CD8-positive, alpha-beta memory T cell (primary cell): ENCODE results near the gene CTNND2. TPM values are rescaled to one million over a fixed set of nuclear protein-coding genes. Genes with fewer than 3 reads are reported as not detected.

ENCODE experiments used
- CTCF ChIA-PET: fragments of 350-600 bp; sonication (Branson Sonifier 250); formaldehyde crosslinking; loops from one replicate; lab custom pipeline; 2021; ENCODE audit warnings: antibody characterized with exemption; lab: Charles Lee
- POLR2A ChIA-PET: fragments of 350-600 bp; sonication (Branson Sonifier 250); formaldehyde crosslinking; loops from one replicate; lab custom pipeline; 2021; ENCODE audit warnings: antibody characterized with exemption; lab: Charles Lee
- DNase-seq, 5 donors: peaks; one replicate each; pipeline versions ENCODE4 v3.0.0 to v3.0.0-alpha.2; 2020 to 2022; ENCODE audit warnings: mixed read lengths in 1 of 5
- H3K27ac ChIP-seq: one replicate; pipeline ENCODE4 v1.7.0; 2013; ENCODE audit warnings: low read depth, mild to moderate bottlenecking, low read length, moderate library complexity
- H3K27me3 ChIP-seq: 2 replicates; pipeline ENCODE4 v1.7.0; 2013; ENCODE audit warnings: low read length, mild to moderate bottlenecking; ENCODE audit not compliant: insufficient read depth, poor library complexity, severe bottlenecking
- H3K36me3 ChIP-seq: 2 replicates; pipeline ENCODE4 v1.7.0; 2013; ENCODE audit warnings: mild to moderate bottlenecking, low read length, moderate library complexity; ENCODE audit not compliant: insufficient read depth
- H3K4me1 ChIP-seq: 2 replicates; pipeline ENCODE4 v1.7.0; 2013; ENCODE audit warnings: mild to moderate bottlenecking, low read length, moderate library complexity; ENCODE audit not compliant: insufficient read depth
- H3K4me3 ChIP-seq: 2 replicates; pipeline ENCODE4 v1.7.0; 2013; ENCODE audit warnings: mild to moderate bottlenecking, low read length
- H3K9me3 ChIP-seq: 2 replicates; pipeline ENCODE4 v1.7.0; 2013; ENCODE audit warnings: mild to moderate bottlenecking, low read length
- H3K27ac Mint-ChIP-seq, 8 donors: one replicate each; pipeline ENCODE4 v1.8.0; 2020 to 2021; ENCODE audit warnings: mixed read lengths in 8 of 8, mild to moderate bottlenecking in 6 of 8, inconsistent platforms in 3 of 8, moderate library complexity in 3 of 8
- H3K27me3 Mint-ChIP-seq, 2 donors: one replicate each; pipeline ENCODE4 v1.8.0; 2020 to 2021; ENCODE audit warnings: mixed read lengths in 2 of 2, mild to moderate bottlenecking in 1 of 2, moderate library complexity in 1 of 2
- H3K36me3 Mint-ChIP-seq, 3 donors: one replicate each; pipeline ENCODE4 v1.8.0; 2020 to 2021; ENCODE audit warnings: mixed read lengths in 3 of 3, inconsistent platforms in 1 of 3, mild to moderate bottlenecking in 1 of 3
- H3K4me1 Mint-ChIP-seq, 3 donors: one replicate each; pipeline ENCODE4 v1.8.0; 2020 to 2021; ENCODE audit warnings: mixed read lengths in 3 of 3, inconsistent platforms in 1 of 3, mild to moderate bottlenecking in 1 of 3
- H3K4me3 Mint-ChIP-seq, 7 donors: one replicate each; pipeline ENCODE4 v1.8.0; 2020 to 2021; ENCODE audit warnings: mixed read lengths in 7 of 7, mild to moderate bottlenecking in 6 of 7, moderate library complexity in 4 of 7, inconsistent platforms in 2 of 7
- H3K9me3 Mint-ChIP-seq, 5 donors: one replicate each; pipeline ENCODE4 v1.8.0; 2020 to 2022; ENCODE audit warnings: mixed read lengths in 5 of 5, mild to moderate bottlenecking in 3 of 5, moderate library complexity in 2 of 5, inconsistent platforms in 1 of 5
- polyA plus RNA-seq: library from polyadenylated mRNA; unstranded; fragments of 300-500 nt; fragmentation: Illumina TruSeq; gene quantifications from one replicate; pipeline ENCODE4 v1.2.3, GENCODE V29; 2021
- total RNA-seq, 2 experiments: library from RNA; stranded (reverse); gene quantifications; one replicate each; pipeline ENCODE4 v1.2.3, GENCODE V29; 2021

The CTNND2 gene
- total and polyA plus RNA-seq, 3 experiments from 2014 or later, result not detected

GRCh38 chr5:11519236-11519635, 385.0 kb downstream of the CTNND2 start:
- no peak for DNase-seq
- Mint-ChIP-seq H3K9me3 (peaks cover 0 to 10% (median 0%) of the 10 kb centered on the region in 5 donors), H3K4me1 (no peaks in the 10 kb centered on the region)

DNA sequence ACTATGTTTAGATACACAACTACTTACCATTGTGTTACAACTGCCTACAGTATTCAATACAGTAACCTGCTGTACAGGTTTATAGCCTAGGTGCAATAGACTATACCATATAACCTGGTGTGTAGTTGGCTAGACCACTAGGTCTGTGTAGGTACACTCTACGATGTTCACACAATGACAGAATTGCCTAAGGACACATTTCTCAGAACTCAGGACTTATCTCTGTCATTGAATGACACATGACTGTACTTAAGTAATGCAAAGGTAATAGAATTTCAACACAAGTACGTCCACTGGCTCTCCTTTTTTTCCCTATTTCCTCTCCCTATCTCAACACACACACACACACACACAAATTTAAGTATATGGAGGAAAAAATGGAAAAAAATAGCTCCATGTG, 385.6 kb downstream of the CTNND2 start:
- no peaks in the 10 kb centered on the region for H3K9me3 ChIP-seq
- DNase-seq, result no peak
- H3K27me3 Mint-ChIP-seq, result no peaks in the 10 kb centered on the region
- H3K4me1 ChIP-seq, result no peaks in the 10 kb centered on the region
- H3K27ac ChIP-seq, result no peak overlapping the region
- no peaks in the 10 kb centered on the region for H3K36me3 ChIP-seq
- no peak overlapping the region for H3K4me3 ChIP-seq
- ChIA-PET POLR2A (no interaction called here), CTCF (no interaction called here)
- peaks cover 0 to 5% (median 0%) of the 10 kb centered on the region in 5 donors for H3K9me3 Mint-ChIP-seq
- H3K36me3 Mint-ChIP-seq, result no peaks in the 10 kb centered on the region
- H3K27ac Mint-ChIP-seq, result no peak overlapping the region
- H3K4me3 Mint-ChIP-seq, result no peak overlapping the region
- no peaks in the 10 kb centered on the region for H3K4me1 Mint-ChIP-seq
- no peaks in the 10 kb centered on the region for H3K27me3 ChIP-seq

More at GRCh38 chr5:11519236-11519635, 385.0 kb downstream of the CTNND2 start:
- H3K27me3 ChIP-seq, result no peaks in the 10 kb centered on the region
- H3K4me3 ChIP-seq, result no peak overlapping the region
- H3K27ac Mint-ChIP-seq, result no peak overlapping the region
- H3K27me3 Mint-ChIP-seq, result no peaks in the 10 kb centered on the region
- H3K27ac ChIP-seq, result no peak overlapping the region
- H3K36me3 Mint-ChIP-seq, result no peaks in the 10 kb centered on the region
- H3K9me3 ChIP-seq, result no peaks in the 10 kb centered on the region
- no peaks in the 10 kb centered on the region for H3K4me1 ChIP-seq
- POLR2A ChIA-PET, result no interaction called here
- CTCF ChIA-PET, result no interaction called here
- no peaks in the 10 kb centered on the region for H3K36me3 ChIP-seq
- H3K4me3 Mint-ChIP-seq, result no peak overlapping the region

- Mint-ChIP-seq H3K27me3 (no peaks in the 10 kb centered on the region), H3K4me3 (no peak overlapping the region), H3K27ac (no peak overlapping the region), H3K4me1 (no peaks in the 10 kb centered on the region), H3K9me3 (peaks cover 0 to 3% (median 0%) of the 10 kb centered on the region in 5 donors), H3K36me3 (no peaks in the 10 kb centered on the region)
- H3K27ac ChIP-seq, result no peak overlapping the region
- no peaks in the 10 kb centered on the region for H3K9me3 ChIP-seq
- no peak overlapping the region for H3K4me3 ChIP-seq
- H3K27me3 ChIP-seq, result no peaks in the 10 kb centered on the region
- no peak for DNase-seq
- no peaks in the 10 kb centered on the region for H3K36me3 ChIP-seq
- ChIA-PET POLR2A (no interaction called here), CTCF (interaction anchor here (0.7 kb wide), 1 partner anchor 90 kb away, joined by 3 read pairs; no protein-coding TSS in a partner anchor)
- no peaks in the 10 kb centered on the region for H3K4me1 ChIP-seq
Observed at GRCh38 chr5:11514705-11515432, 389.4 kb downstream of the CTNND2 start.

GRCh38 chr5:11511878-11512277, 392.4 kb downstream of the CTNND2 start:
- H3K27ac Mint-ChIP-seq, result no peak overlapping the region
- H3K27me3 ChIP-seq, result no peaks in the 10 kb centered on the region

DNA sequence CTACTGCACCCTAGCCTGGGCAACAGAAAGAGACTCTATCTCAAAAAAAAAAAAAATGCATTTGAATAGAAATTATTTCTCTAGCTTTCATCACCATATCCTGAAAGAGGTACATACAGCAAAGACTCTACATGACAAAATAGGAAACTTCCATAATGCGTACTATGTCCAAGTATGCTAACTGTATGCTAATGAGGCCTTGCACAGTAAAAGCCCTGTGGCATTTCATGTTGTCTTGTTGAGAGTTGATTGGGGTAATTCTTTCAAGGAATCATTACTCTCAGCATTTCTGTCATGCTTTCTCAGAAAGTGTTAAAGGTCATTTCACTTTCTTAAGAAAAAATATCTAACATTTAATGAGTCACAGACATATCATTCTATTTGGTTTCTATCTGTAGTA, 393.4 kb downstream of the CTNND2 start:
- no peak overlapping the region for H3K27ac Mint-ChIP-seq
- CTCF ChIA-PET, result no interaction called here

More at GRCh38 chr5:11511878-11512277, 392.4 kb downstream of the CTNND2 start:
- no peaks in the 10 kb centered on the region for H3K36me3 ChIP-seq
- no peak overlapping the region for H3K4me3 Mint-ChIP-seq
- H3K4me1 ChIP-seq, result no peaks in the 10 kb centered on the region
- peaks cover 0 to 3% (median 0%) of the 10 kb centered on the region in 5 donors for H3K9me3 Mint-ChIP-seq
- ChIA-PET CTCF (no interaction called here), POLR2A (no interaction called here)
- H3K4me1 Mint-ChIP-seq, result no peaks in the 10 kb centered on the region
- no peak overlapping the region for H3K4me3 ChIP-seq
- H3K36me3 Mint-ChIP-seq, result no peaks in the 10 kb centered on the region
- H3K9me3 ChIP-seq, result no peaks in the 10 kb centered on the region
- H3K27me3 Mint-ChIP-seq, result no peaks in the 10 kb centered on the region
- no peak for DNase-seq
- H3K27ac ChIP-seq, result no peak overlapping the region

GRCh38 chr5:11509793-11510192, 394.5 kb downstream of the CTNND2 start:
- Mint-ChIP-seq H3K36me3 (no peaks in the 10 kb centered on the region), H3K27ac (no peak overlapping the region), H3K4me1 (no peaks in the 10 kb centered on the region), H3K9me3 (peaks cover 0 to 3% (median 0%) of the 10 kb centered on the region in 5 donors), H3K27me3 (no peaks in the 10 kb centered on the region), H3K4me3 (no peak overlapping the region)
- H3K27ac ChIP-seq, result no peak overlapping the region
- no peaks in the 10 kb centered on the region for H3K36me3 ChIP-seq
- DNase-seq, result no peak
- H3K27me3 ChIP-seq, result no peaks in the 10 kb centered on the region
- H3K4me1 ChIP-seq, result no peaks in the 10 kb centered on the region
- no peaks in the 10 kb centered on the region for H3K9me3 ChIP-seq
- ChIA-PET POLR2A (no interaction called here), CTCF (no interaction called here)
- no peak overlapping the region for H3K4me3 ChIP-seq

More for the DNA sequence above, 393.4 kb downstream of the CTNND2 start:
- Mint-ChIP-seq H3K36me3 (no peaks in the 10 kb centered on the region), H3K9me3 (peaks cover 0 to 3% (median 0%) of the 10 kb centered on the region in 5 donors), H3K4me3 (no peak overlapping the region), H3K27me3 (no peaks in the 10 kb centered on the region), H3K4me1 (no peaks in the 10 kb centered on the region)
- H3K27me3 ChIP-seq, result no peaks in the 10 kb centered on the region
- no peaks in the 10 kb centered on the region for H3K4me1 ChIP-seq
- POLR2A ChIA-PET, result no interaction called here
- no peak overlapping the region for H3K4me3 ChIP-seq
- no peaks in the 10 kb centered on the region for H3K36me3 ChIP-seq
- DNase-seq, result no peak
- H3K27ac ChIP-seq, result no peak overlapping the region
- no peaks in the 10 kb centered on the region for H3K9me3 ChIP-seq

GRCh38 chr5:11507156-11507910, 396.9 kb downstream of the CTNND2 start:
- H3K27ac Mint-ChIP-seq, result no peak overlapping the region
- no peaks in the 10 kb centered on the region for H3K4me1 Mint-ChIP-seq
- Histone ChIP-seq H3K4me1 (no peaks in the 10 kb centered on the region), H3K27me3 (no peaks in the 10 kb centered on the region), H3K27ac (no peak overlapping the region), H3K4me3 (no peak overlapping the region), H3K36me3 (no peaks in the 10 kb centered on the region), H3K9me3 (no peaks in the 10 kb centered on the region)
- H3K27me3 Mint-ChIP-seq, result no peaks in the 10 kb centered on the region
- peaks cover 0 to 3% (median 0%) of the 10 kb centered on the region in 5 donors for H3K9me3 Mint-ChIP-seq
- no peak for DNase-seq
- H3K36me3 Mint-ChIP-seq, result no peaks in the 10 kb centered on the region
- ChIA-PET POLR2A (no interaction called here), CTCF (no interaction called here)
- H3K4me3 Mint-ChIP-seq, result no peak overlapping the region

DNA sequence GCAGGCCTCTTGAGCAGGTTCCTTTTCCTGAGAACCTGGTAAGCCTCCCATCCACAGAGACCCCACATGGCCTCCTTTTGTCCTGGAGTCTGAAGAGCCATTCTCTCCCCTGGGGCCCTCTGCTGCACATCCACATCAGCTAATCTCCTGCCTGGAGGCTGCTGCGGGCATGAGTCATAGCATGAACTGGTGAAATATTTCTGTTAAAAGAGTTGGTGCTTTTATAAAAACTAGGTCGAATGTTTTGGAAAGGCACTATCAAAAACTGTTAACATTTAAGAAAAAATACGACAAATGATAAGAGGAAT, 399.4 kb downstream of the CTNND2 start:
- no peak for DNase-seq
- no peak overlapping the region for H3K4me3 Mint-ChIP-seq
- ChIA-PET CTCF (no interaction called here), POLR2A (no interaction called here)
- Histone ChIP-seq H3K27me3 (no peaks in the 10 kb centered on the region), H3K4me3 (no peak overlapping the region), H3K9me3 (no peaks in the 10 kb centered on the region), H3K4me1 (no peaks in the 10 kb centered on the region), H3K27ac (no peak overlapping the region), H3K36me3 (no peaks in the 10 kb centered on the region)
- no peaks in the 10 kb centered on the region for H3K4me1 Mint-ChIP-seq
- H3K36me3 Mint-ChIP-seq, result no peaks in the 10 kb centered on the region
- H3K9me3 Mint-ChIP-seq, result peaks cover 0 to 3% (median 0%) of the 10 kb centered on the region in 5 donors
- H3K27ac Mint-ChIP-seq, result no peak overlapping the region
- peaks cover 0 to 2% of the 10 kb centered on the region in 2 donors for H3K27me3 Mint-ChIP-seq
